GM18868 (cell line): ENCODE data around the gene AHRR.
A peak's percentile ranks its signal among the peaks of the same experiment; 100 is the strongest.
"Not testable (repeated sequence)": the region's sequence is repeated elsewhere in the genome, so short reads cannot be mapped to it uniquely, and the experiment has no call there.

Source experiments
- ATAC-seq: cut with Tn5 transposase; IDR thresholded peaks from one replicate; pipeline ENCODE4 v1.9.1; 2021; ENCODE audit warnings: mild to moderate bottlenecking, moderate library complexity; ENCODE audit not compliant: unreplicated experiment

AHRR gene

DNA sequence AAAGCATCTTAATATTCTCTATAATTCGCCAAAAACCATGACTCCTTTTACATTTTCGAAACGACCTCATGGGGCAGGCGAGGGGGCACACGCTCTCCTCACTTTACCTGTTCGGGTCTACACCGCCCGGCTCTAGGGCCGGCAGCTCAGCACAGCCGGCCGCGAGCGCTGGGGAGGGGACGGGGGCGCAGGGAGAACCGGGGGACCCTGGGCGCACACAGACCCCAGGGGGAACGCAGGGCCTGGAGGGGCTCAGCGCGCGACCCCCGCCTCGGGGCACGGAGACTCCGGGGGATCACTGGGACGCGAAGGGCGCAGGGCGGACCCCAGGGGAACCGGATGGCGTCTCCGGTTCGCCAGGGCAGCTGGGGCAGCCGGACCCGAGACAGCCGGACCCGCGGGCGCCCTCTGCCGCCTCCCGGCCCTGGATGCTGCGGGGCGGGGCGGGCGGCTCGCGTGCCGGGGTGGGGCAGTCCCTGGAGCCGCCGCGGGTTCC is at the start of gene AHRR:
Gene AHRR, plus strand, starts transcription at position 485 of the 496 bp plus-strand sequence. CDS start 22,189 bp downstream, outside the sequence.
- peak; percentile 39 for ATAC-seq

DNA sequence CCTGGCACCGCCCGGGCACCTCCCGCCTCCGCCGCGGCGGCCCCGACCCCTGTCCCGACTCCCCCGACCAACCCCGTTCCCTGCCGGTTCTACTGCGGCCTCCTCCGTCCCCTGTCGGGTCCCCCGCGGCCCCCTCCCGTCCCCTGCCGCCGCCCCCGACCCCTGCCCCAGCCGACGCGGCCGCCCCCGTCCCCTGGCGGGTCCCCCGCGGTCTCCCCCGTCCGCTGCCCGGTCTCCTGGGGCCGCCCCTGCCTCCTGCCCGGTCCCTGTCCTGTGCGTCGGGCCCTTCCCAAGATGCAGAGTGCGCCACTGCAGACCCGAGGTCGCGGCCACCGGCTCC is 49.7 kb upstream of the AHRR start:
- ATAC-seq, result not testable (repeated sequence)

DNA sequence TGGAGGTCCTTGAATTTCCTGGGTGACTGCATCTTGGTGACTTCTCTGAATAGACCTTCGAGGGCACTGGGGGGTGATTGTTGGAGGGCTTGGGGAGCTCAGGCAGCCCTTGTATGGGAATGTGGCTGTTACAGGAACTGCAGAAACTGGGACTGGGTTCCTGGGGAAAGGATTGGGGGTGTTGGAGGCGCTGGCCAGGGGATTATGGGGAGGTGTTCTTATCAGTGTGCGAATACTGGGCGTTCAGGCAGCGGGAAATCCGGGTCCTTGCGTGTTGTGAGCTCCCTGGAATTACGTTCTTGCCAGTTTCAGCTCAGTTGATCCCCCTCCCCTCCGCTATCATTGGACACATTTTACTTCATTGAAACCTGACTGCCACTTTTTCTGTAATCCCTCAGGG is 48.4 kb upstream of the AHRR start:
- ATAC-seq, result not testable (repeated sequence)

DNA sequence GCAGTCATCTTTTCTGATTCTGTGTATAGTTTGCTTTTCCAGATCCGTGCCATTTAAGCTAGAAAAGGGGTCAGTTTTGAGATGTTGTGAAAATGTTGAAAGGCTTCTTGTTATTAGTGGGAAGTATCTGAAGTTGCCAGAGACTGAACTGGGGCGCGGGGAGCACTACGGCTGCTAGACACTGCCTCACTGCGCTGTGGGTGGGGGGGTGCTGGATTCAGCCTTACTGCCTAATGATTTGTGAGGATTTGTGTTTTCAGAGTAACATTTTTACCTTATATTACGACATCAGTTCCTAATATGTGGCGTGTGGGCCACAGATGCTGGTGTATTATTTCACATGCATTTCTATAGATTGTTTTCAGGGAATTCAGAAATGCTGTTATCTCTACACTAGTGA is 48.0 kb upstream of the AHRR start:
- not testable (repeated sequence) for ATAC-seq

DNA sequence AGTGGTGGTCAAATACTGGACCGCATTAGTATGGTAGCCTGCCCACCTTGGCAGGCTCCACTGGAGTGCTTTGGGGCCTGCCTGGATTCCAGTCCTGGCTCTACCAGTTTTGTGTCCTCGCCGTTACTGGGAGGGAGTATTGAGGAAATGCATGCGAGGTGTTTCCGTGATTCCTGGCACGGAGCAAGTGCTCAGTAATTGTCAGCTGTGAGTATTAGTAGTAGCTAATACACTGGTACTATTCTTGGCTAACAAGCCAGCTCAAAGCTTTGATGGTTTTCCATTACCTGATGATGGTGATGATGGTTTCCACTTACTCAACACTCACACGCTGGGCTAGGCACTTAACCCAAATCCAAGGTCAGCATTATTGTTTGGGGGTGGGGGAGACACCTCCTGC is 47.2 kb upstream of the AHRR start:
- ATAC-seq, result not testable (repeated sequence)

DNA sequence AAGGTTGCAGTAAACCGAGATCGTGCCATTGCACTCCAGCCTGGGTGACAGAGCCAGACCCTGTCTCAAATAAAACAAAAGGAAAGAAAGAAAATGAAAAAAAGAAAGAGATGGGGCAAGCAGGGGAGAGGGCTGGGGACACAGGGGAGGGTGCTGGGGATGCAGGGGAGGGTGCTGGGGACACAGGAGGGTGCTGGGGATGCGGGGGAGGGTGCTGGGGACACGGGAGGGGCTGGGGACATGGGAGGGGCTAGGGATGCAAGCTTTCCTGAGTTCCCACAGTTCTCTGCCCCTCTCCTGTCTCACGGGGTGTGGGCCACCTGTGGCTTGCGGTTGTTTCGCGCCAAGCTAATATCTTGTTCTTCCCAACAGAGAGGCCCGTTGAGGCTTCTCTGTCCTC is 42.9 kb upstream of the AHRR start:
- no peak for ATAC-seq

DNA sequence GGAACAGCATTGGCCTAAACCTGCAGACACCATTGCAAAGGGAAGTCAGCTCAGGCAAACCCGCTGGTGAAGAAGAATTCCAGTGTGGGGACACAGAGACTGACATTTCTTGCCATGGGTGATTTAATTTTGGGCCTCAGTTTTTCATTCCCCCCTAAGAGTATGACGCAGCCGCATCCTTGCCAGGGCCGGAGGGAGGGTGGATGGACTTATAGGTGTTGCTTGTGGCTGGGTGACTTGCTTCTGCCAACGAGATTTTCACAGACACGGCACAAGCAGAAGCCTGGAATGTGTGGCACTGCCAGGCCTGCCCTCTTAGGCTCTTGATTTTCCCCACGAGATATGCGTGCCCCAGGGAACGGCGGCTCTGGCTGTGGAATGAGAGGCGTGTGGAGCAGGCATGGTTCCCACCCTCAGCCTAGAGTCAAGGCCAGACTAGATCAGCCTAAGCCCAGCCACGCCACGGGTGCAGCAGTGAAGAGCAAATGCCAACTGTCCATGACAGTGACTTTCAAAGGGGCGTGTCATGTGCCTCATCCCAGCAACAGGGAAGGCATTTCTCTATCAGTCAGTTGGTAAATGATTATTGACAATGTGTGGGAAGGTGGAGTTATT is 42.4 kb upstream of the AHRR start:
- not testable (repeated sequence) for ATAC-seq

DNA sequence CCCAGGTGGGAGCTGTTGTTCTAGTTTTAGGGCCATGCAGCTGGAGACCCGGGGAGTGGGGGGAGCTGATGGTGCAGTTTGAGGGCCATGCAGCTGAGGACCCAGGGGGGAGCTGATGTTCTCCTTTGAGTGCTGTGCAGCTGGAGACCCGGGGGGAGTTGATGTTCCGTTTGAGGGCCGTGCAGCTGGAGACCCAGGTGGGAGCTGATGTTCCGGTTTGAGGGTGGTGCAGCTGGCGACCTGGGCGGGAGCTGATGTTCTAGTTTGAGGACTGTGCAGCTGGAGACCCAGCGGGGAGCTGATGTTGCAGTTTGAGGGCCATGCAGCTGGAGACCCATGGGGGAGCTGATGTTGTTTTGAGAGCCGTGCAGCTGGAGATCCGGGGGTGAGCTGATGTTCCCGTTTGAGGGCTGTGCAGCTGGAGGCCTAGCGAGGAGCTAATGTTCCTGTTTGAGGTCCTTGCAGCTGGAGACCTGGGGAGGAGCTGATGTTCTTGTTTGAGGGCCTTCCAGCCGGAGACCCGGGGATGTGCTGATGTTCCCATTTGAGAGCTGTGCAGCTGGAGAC is 35.4 kb upstream of the AHRR start:
- ATAC-seq, result no peak

DNA sequence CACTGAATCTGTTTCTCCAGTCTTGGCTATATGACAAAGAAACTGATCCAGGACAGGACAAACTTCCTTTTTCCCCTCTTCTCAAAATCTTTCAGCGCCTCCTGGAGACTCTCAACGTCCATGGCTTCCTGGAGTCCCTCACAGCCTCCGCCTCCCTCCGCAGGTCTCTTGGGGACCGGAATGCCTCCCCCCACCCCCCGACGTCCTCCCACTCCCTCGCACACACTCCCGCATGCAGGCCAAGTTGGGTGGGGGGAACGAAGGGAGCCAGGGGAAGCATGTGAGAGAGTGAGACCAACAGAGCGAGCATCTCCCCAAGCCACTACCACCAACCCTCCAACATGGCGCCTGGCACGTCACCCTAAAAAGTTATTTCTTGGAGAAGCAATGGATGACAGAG is 31.3 kb upstream of the AHRR start:
- ATAC-seq, result not testable (repeated sequence)

DNA sequence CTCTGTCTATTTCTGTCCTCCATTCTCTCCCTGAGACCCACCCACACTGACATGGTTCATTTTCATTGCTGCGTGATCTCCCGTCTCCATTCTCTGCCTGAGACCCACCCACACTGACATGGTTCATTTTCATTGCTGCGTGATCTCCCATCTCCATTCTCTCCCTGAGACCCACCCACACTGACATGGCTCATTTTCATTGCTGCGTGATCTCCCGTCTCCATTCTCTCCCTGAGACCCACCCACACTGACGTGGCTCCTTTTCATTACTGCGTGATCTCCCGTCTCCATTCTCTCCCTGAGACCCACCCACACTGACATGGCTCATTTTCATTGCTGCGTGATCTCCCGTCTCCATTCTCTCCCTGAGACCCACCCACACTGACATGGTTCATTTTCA is 30.2 kb upstream of the AHRR start:
- ATAC-seq, result not testable (repeated sequence)

DNA sequence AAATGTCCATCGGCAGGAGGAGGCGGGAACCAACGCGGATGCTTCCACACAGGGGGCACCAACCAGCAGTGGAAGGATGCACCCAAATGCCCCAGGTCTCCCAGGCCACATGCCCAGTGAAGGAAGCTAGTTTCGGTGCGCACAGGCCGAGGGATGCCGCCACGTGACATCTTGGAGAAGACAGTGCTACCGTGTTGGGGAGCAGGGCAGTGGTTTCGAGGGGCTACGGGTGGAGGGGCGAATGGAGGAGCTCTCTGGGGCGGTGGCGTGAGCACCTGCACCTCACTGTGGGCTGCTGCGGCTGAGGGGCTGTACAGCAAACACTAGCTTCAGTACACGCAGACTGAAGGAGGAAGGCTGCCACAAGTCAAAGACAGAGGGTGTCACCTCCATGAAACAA is 26.7 kb upstream of the AHRR start:
- ATAC-seq, result not testable (repeated sequence)

DNA sequence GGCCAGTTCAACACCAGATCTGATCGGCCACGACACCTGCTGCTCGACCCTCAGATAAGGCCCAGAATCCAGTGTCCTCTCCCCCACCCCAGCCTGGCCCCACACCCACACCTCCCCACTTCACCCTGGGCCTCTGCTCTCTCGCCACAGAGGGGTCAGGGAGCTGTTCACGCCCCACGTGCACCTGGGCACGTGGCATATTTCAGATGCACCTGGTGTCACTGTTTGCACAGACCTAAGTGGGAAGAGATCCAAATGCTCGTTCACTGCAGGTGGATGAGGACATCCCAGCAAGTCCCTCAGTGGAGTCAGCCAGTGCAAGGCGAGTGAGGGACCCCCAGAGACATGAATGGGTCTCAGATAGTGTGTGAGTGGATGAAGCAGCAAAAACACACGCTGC is 25.3 kb upstream of the AHRR start:
- ATAC-seq, result not testable (repeated sequence)

DNA sequence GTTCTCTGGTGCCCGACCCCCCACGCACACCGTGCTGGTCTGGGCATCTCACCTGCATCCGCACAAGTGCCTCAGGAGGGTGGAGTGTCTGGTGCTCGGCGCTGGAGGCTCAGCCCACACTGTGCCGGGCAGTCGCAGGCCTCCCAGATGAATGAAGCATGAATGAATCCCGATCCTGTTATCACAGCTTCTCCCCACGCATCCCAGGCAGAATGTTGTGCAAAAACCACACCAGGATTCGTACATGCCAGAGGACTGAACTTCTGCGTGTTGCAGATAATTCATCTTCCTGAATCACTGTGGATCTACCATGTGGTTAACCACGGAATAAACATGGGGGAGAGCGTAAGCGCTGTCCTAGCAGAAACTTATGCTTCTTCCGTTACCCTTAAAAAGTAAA is 24.6 kb upstream of the AHRR start:
- not testable (repeated sequence) for ATAC-seq

DNA sequence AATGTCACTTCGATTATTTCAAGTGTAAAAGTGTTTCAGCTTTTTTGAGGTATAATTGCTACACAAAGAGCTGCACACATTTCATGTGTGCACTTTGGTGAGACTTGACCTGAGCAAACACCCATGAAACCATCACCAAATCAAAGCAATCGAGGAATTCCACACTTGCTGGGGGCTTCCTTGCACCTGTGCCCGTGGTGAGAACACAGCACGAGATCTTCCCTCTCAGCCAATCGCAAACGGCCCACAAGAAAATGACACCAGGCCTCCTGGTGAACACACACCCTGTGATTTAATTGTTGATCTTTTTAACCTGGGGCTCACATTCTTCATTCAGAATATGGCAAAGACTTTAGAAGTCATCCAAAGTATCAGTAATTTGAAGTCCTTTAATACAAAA is 24.1 kb upstream of the AHRR start:
- ATAC-seq, result not testable (repeated sequence)

DNA sequence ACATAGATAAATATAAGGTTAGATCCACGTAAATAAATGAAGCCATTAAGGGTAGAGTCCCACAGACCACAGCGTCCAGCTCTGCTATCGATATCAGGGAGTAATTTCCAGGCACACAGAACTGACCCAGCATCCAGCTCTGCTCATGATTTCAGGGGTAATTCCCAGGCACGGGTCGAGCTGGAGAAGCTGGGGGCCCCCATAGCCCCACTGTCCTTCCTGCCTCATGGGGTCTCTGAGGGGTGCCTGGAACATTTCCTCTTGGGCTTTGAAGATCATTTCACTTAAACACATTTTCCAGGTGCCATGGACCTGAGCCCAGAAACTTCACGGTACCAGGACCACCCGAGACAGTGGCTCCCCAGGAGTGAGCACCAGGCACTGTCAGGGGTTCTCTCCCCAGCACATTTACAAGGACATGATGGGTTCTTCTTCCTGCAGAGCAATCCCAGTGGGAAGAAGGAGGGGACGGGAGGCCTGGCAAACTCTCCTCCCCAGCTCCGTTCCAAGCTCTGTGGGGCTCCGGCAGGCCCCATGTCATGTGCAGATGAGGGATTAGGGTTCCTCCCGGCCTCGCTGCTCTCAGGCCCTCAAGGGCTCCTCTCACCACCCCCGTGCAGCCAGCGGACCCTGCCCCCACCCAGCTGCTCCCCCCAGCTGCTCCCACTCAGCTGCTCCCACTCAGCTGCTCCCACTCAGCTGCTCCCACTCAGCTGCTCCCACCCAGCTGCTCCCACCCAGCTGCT is 23.4 kb upstream of the AHRR start:
- ATAC-seq, result not testable (repeated sequence)

DNA sequence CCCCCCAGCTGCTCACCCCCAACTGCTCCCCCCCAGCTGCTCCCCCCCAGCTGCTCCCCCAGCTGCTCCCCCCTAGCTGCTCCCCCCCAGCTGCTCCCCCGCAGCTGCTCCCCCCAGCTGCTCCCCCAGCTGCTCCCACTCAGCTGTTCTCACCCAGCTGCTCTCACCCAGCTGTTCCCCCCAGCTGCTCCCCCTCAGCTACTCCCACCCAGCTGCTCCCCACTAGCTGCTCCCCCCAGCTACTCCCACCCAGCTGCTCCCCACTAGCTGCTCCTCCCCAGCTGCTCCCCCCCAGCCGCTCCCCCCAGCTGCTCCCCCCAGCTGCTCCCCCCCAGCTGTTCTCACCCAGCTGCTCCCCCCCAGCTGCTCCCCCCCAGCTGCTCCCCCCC is 22.8 kb upstream of the AHRR start:
- no peak for ATAC-seq

DNA sequence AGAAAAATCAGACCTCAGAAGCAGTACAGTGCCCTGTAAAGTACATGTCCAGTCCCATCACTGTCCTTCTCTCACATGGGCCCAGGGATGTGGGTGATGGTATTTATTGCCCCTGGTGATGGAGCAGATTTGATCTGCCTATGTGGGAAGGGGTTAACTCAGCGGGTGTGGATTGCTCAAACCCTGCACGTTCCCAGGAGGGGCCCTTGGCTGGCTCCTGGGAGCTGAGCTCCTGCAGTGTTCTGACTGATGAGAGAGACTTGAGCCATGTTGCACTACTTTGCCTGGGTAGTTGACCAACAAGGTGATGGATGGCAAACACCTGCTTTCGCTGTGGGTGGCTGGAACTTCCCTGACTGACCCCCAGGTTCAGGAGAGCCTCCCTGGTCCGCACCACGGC is 21.6 kb upstream of the AHRR start:
- ATAC-seq, result not testable (repeated sequence)

DNA sequence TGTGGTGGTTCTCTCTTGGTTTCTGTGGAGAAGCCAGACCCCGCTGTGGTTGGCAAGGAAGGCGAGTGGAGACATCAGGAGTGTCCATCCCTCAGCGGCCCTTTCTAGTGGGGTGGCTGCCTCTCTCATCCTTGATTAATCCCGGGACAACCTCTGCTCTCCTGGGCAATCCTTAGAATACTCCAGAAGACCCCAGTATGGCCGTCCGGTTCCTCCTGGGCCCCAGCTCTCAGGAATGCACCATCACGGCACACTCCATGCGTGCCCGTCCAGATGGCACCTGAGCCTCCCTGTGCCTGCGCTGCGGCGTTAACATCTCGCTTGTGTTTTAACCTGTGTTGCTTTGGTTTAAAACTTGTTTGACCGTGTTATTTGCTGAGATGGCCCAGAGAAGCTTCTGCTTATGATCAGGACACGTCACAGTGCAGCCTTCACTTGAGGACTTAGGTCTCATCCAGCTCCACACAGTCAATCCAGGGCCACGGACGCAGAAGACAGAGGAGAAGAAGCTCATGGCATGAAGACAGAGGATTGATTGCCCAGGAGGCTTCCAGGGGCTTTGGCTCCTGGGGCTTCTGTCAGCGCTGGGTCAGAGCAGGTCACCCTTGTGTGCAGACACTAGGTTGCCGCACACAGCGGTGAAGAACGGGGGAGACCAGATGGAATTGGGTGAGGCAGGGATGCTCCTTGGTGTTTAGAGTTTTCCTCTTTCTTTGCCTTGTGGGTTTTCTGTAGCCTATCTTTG is 20.7 kb upstream of the AHRR start:
- not testable (repeated sequence) for ATAC-seq

DNA sequence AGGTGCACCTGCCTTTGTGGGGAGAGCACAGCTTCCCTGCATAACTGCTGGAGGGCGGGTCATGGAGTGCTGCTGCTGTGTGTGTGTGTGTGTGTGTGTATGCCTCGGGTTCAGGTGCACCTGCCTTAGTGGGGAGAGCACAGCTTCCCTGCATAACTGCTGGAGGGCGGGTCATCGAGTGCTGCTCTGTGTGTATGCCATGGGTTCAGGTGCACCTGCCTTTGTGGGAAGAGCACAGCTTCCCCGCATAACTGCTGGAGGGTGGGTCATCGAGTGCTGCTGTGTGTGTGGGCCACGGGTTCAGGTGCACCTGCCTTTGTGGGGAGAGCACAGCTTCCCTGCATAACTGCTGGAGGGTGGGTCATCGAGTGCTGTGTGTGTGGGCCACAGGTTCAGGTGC is 19.1 kb upstream of the AHRR start:
- ATAC-seq, result not testable (repeated sequence)

DNA sequence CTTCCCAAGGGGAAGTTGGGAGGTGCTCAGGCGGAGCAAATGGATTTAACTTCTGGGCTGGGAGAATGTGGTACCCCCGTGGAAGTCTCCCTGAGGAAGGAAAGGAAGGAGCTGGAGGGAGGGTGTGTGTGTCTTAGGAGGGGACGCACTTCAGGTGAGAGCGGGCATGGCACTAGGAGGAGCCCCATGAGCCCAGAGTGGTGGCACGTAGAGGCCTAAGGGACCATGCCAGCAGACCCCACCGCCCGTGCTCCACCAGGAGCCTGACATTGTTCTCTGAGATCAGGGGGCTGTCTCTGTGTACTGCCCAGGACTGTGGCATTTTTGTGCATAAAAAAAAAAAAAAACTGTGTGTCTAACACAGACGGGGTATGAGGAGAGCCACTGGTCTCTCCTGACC is 18.5 kb upstream of the AHRR start:
- no peak for ATAC-seq

DNA sequence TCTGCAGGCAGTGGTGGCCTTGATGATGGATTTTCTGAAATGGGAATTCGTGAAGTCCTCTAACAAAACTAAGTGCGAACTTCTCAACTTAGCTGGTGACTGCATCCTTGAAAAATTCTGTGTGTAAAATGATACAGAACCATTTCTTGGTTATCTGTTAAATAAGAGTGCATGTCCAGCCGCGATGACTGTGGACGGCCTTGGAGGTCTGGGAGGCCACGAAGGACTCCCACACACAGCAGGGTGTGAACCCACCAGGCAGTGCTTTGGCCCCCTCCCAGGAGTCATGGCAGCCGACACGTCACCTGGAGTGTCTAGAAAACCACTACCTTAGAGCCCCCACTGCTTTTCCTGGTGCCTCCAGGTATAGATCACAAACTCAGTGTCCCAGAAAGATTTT is 17.8 kb upstream of the AHRR start:
- not testable (repeated sequence) for ATAC-seq
